Central memory CD8-positive, alpha-beta T cell (primary cell): ENCODE data around the gene KIF25.
"Not testable (repeated sequence)": the region's sequence is repeated elsewhere in the genome, so short reads cannot be mapped to it uniquely, and the experiment has no call there.

Experiments
- ATAC-seq: fragments of 150-1000 bp; cut with Tn5 transposase; replicated peaks from 2 replicates; pipeline ENCODE4 v1.10.0; 2022; ENCODE audit warnings: mild to moderate bottlenecking, moderate FRiP score, moderate number of reproducible peaks; ENCODE audit not compliant: poor library complexity, severe bottlenecking; ENCODE audit errors: extremely low read depth
- DNase-seq, 2 donors: peaks; one replicate each; pipeline ENCODE4 v3.0.0; 2021; ENCODE audit warnings: low spot score in 2 of 2
- H3K27ac Mint-ChIP-seq: one replicate; pipeline ENCODE4 v1.8.0; 2022; ENCODE audit warnings: low read depth, mild to moderate bottlenecking, moderate library complexity, mixed read lengths
- H3K27me3 Mint-ChIP-seq: one replicate; pipeline ENCODE4 v1.8.0; 2022; ENCODE audit warnings: mixed read lengths
- H3K36me3 Mint-ChIP-seq: one replicate; pipeline ENCODE4 v1.8.0; 2022; ENCODE audit warnings: mild to moderate bottlenecking, moderate library complexity, mixed read lengths; ENCODE audit not compliant: insufficient read depth
- H3K4me1 Mint-ChIP-seq: one replicate; pipeline ENCODE4 v1.8.0; 2022; ENCODE audit warnings: mixed read lengths
- H3K4me3 Mint-ChIP-seq: one replicate; pipeline ENCODE4 v1.8.0; 2022; ENCODE audit warnings: mild to moderate bottlenecking, moderate library complexity, mixed read lengths
- H3K9me3 Mint-ChIP-seq: one replicate; pipeline ENCODE4 v1.8.0; 2022; ENCODE audit warnings: mixed read lengths

Gene KIF25

DNA sequence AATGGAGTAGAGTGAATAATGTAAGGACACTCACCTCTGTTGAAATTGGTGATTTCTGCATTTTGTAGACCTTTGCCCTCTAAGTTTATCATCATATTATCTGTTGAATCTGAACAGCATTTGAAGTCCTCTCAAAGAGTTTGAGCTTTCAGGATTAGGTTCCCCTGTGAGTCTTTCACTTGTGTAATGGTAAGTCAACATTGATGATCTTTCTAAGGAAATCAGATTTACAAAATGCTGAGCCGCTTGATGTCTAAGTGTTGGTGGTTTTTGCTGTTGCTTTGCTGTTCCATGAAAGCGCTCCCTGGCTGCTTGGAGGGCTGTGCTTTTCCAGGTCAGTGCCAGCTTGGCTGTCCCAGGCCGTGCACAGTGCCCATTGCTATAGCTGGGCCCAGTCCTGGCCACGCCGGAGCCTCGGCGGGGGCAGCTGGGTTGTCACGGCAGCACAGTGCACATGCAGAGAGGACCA, 33.8 kb upstream of the KIF25 start:
- DNase-seq (no peak), ATAC-seq (no peak)
- H3K36me3 Mint-ChIP-seq = peaks cover 4% of the 10 kb centered on the region
- no peak overlapping the region for H3K27ac Mint-ChIP-seq
- no peaks in the 10 kb centered on the region for H3K27me3 Mint-ChIP-seq
- no peaks in the 10 kb centered on the region for H3K9me3 Mint-ChIP-seq
- no peak overlapping the region for H3K4me3 Mint-ChIP-seq
- no peaks in the 10 kb centered on the region for H3K4me1 Mint-ChIP-seq

DNA sequence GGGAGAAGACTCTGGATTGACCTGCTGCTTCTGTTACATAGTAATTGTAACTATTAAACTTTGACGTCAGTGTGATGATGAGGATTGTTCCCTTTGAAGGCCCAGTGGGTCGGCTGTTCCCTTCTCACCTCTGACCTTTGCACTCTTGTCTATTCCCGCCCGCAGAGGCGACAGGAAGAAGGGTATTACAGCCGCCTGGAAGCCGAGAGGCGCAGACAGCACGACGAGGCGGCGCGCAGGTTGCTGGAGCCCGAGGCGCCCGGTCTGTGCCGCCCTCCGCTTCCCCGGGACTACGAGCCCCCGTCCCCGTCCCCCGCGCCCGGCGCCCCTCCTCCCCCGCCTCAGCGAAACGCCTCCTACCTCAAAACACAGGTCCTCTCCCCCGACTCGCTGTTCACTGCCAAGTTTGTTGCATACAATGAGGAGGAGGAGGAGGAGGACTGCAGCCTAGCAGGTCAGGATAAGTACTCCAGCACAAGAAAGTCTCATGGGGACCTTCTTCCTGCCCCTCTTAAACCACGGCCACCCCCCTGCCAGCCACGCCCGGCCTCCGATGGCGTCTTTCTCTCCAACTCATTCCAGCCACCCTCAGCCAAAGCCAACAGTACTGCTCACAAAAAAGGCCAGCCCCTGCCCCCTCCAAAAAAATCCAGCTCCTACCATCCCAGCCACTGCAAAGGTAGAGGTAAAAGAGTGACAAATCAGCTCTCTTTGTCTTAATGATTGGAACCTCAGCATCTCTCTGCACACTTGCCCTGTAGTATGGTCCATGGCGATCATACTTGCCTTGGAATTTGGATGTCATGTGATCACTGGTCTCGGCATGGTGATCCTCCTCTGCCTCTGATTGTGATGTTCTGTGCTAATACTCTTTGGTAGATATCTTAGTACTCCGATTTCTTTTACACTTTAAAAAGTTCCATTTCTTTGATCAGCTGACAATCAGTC, 31.6 kb upstream of the KIF25 start:
- Mint-ChIP-seq H3K27ac (no peak overlapping the region), H3K9me3 (no peaks in the 10 kb centered on the region), H3K4me1 (no peaks in the 10 kb centered on the region), H3K36me3 (peaks cover 8% of the 10 kb centered on the region), H3K4me3 (no peak overlapping the region), H3K27me3 (no peaks in the 10 kb centered on the region)
- ATAC-seq (no peak), DNase-seq (no peak)

DNA sequence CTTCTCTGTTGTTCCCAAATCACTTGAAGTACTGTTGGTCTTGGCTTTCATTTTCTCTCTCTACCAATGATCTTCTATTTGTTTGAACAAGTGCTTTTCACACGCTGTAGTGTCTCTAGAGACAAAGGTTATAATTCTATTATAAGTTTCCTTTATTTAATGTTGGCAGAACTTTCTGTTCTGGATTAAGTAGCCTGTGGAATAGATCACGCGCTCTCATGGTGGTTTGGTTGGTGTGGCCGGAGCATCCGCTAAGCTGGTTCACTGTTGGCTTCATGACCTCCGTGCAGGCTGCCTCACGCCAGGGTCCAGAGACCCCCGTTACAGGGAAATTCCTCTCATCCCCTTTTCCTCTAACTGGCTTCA, 30.9 kb upstream of the KIF25 start:
- H3K27ac Mint-ChIP-seq = no peak overlapping the region

GRCh38 chr6:167968091-167968490, 29.4 kb upstream of the KIF25 start:
- DNase-seq = no peak
- H3K4me1 Mint-ChIP-seq = no peaks in the 10 kb centered on the region
- no peaks in the 10 kb centered on the region for H3K9me3 Mint-ChIP-seq
- H3K36me3 Mint-ChIP-seq = peaks cover 6% of the 10 kb centered on the region
- H3K27me3 Mint-ChIP-seq = no peaks in the 10 kb centered on the region
- ATAC-seq = no peak
- H3K27ac Mint-ChIP-seq = no peak overlapping the region
- H3K4me3 Mint-ChIP-seq = no peak overlapping the region

More for the DNA sequence above, 30.9 kb upstream of the KIF25 start:
- peaks cover 6% of the 10 kb centered on the region for H3K36me3 Mint-ChIP-seq
- no peaks in the 10 kb centered on the region for H3K27me3 Mint-ChIP-seq
- no peaks in the 10 kb centered on the region for H3K9me3 Mint-ChIP-seq
- ATAC-seq = no peak
- no peak for DNase-seq
- H3K4me1 Mint-ChIP-seq = no peaks in the 10 kb centered on the region
- H3K4me3 Mint-ChIP-seq = no peak overlapping the region

DNA sequence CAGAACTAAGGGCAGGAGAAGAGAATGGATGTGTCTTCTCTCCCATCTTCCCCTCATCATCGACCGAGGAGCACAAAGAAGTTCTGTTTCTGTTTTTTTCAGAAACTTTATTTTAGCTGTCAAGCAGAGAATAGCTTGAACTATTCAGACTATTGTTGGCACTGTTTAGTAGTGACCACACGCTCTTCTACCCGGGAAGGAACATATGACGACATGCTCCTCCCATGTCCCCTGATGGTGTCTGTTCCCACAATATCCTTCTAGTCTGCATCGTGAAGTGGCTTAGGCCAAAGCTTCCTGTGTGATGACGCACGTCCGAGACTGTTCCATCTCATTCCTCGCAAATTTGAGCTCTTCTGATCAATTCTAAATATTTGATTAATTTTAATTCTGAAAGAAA, 27.2 kb upstream of the KIF25 start:
- DNase-seq (no peak), ATAC-seq (no peak)
- H3K9me3 Mint-ChIP-seq = no peaks in the 10 kb centered on the region
- no peaks in the 10 kb centered on the region for H3K27me3 Mint-ChIP-seq
- H3K36me3 Mint-ChIP-seq = peaks cover 6% of the 10 kb centered on the region
- no peak overlapping the region for H3K27ac Mint-ChIP-seq
- H3K4me1 Mint-ChIP-seq = no peaks in the 10 kb centered on the region
- no peak overlapping the region for H3K4me3 Mint-ChIP-seq

DNA sequence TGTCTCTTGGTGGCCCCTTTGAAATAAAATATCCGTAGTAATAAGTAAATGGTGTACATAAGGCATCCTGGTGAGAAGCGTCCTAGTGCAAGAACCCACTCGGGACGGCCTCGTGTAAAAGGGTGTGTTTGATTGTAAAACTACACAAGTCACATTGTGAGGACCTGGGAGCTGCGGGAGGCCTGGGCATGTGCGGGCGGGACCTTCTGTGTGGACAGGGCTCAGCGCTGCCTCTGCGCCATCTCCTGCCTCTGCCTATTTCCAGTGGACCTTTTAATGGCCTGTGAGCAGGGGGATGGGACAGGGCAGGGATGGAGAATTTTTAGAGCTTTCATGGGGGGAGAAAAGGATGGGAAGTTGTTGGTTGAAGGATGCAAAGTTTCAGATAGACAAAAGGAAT, 25.3 kb upstream of the KIF25 start:
- no peaks in the 10 kb centered on the region for H3K4me1 Mint-ChIP-seq
- no peaks in the 10 kb centered on the region for H3K27me3 Mint-ChIP-seq
- no peak overlapping the region for H3K27ac Mint-ChIP-seq
- ATAC-seq (no peak), DNase-seq (no peak)
- no peak overlapping the region for H3K4me3 Mint-ChIP-seq
- H3K9me3 Mint-ChIP-seq = no peaks in the 10 kb centered on the region
- H3K36me3 Mint-ChIP-seq = peaks cover 3% of the 10 kb centered on the region

- ATAC-seq (no peak), DNase-seq (no peak)
- Mint-ChIP-seq H3K4me3 (no peak overlapping the region), H3K36me3 (peaks cover 3% of the 10 kb centered on the region), H3K9me3 (no peaks in the 10 kb centered on the region), H3K27ac (no peak overlapping the region), H3K27me3 (no peaks in the 10 kb centered on the region), H3K4me1 (no peaks in the 10 kb centered on the region)
Observed at GRCh38 chr6:167973148-167973885, 24.2 kb upstream of the KIF25 start.

DNA sequence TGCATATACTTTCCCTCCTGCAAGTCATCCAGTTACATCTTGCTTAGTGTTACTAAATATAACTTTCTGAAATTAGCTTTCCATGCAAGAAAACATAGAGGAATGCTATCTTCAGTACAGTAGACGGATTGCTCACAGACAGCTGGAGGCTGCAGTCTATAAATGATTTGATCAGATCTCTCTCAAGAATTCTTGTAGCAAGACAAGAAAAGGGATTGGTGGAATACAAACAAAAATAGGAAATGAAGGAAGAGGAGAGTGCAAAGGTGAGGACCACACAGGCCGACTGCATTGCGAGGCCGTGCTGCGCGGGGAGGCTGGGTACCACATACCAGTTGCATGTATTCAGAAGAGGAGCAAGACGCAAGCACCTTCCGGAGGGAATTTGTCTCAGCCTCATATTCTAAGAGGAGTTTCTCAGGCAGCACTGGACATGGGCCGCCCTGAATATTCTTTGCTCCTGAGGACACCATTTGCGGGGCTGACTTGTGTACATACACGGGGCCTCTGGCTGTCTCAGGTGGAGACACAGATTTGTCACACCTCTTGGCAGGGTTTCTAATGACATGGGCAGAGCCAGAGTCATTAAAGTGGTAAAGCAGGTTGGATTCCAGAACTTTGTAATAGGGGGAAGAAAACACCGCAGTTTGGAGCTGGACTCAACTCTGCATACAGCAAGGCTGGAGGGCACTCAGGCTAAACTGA, 22.7 kb upstream of the KIF25 start:
- Mint-ChIP-seq H3K27me3 (no peaks in the 10 kb centered on the region), H3K27ac (no peak overlapping the region), H3K4me1 (no peaks in the 10 kb centered on the region), H3K36me3 (peaks cover 2% of the 10 kb centered on the region), H3K9me3 (no peaks in the 10 kb centered on the region), H3K4me3 (no peak overlapping the region)
- DNase-seq (no peak), ATAC-seq (no peak)

DNA sequence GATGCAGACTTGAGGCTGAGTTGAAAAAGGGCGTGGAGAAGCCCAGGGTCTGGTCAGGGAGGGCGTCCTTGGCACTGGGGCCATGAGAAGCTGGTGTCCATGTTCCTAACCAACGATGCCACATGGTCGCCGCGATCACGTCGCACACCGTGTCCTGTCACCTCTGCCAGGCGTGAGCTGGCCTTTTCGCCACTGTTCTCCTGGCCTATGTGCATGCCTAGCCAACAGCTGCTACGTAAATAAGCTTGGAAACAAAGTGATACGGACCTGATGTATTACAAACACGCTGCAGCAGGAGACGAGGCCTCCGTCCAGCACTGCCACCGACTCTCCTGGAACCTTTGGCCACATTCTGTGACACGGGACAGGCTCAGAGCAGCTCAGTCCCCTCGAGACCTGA, 22.0 kb upstream of the KIF25 start:
- DNase-seq = no peak
- Mint-ChIP-seq H3K9me3 (no peaks in the 10 kb centered on the region), H3K27ac (no peak overlapping the region), H3K27me3 (no peaks in the 10 kb centered on the region), H3K4me3 (no peak overlapping the region), H3K36me3 (peaks cover 2% of the 10 kb centered on the region), H3K4me1 (no peaks in the 10 kb centered on the region)
- no peak for ATAC-seq

GRCh38 chr6:167976116-167976657, 21.3 kb upstream of the KIF25 start:
- not testable (repeated sequence) for H3K27ac Mint-ChIP-seq, H3K9me3 Mint-ChIP-seq, ATAC-seq, H3K4me1 Mint-ChIP-seq, H3K27me3 Mint-ChIP-seq, DNase-seq, H3K36me3 Mint-ChIP-seq, H3K4me3 Mint-ChIP-seq

GRCh38 chr6:167976708-167977107, 20.8 kb upstream of the KIF25 start:
- Mint-ChIP-seq H3K9me3 (no peaks in the 10 kb centered on the region), H3K27ac (no peak overlapping the region), H3K4me1 (no peaks in the 10 kb centered on the region), H3K4me3 (no peak overlapping the region), H3K36me3 (no peaks in the 10 kb centered on the region), H3K27me3 (peaks cover 7% of the 10 kb centered on the region)
- no peak for ATAC-seq
- no peak for DNase-seq

DNA sequence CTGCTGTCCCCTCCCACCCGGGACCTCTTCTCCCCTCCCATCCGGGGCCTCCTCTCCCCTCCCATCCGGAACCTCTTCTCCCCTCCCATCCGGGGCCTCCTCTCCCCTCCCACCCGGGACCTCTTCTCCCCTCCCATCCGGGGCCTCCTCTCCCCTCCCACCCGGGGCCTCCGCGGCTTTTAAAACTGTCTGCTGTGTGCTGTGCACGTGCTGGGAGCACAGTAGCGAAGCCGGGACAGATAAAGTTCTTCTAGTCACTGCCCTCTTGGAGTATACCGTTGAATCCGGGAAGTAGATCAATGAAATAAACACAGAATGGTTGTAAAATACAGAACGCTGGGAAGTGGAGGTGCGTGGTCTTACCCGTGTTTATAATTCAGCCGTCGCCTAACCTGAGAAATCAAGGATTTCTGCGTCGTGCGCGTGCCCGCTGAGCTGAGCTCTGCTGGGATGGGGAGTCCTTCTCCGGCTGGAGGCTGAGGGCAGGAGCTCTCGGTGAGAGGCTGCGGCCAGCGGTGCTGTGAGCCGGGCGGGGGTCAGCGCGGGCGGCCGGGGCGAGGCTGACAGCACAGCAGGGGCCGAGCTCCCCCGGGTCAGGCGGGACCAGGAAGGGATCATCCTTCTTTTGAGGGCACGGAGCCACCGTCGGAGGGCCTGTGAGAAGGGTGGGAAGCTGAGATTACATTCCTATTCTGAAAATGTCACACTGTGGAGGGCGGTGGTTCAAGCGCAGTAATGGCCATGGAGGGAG, 19.6 kb upstream of the KIF25 start:
- no peaks in the 10 kb centered on the region for H3K36me3 Mint-ChIP-seq
- no peak for ATAC-seq
- H3K9me3 Mint-ChIP-seq = no peaks in the 10 kb centered on the region
- peaks cover 11% of the 10 kb centered on the region for H3K27me3 Mint-ChIP-seq
- no peaks in the 10 kb centered on the region for H3K4me1 Mint-ChIP-seq
- DNase-seq = no peak
- H3K27ac Mint-ChIP-seq = no peak overlapping the region
- no peak overlapping the region for H3K4me3 Mint-ChIP-seq
